Stimulated activated CD4-positive, alpha-beta T cell treated with anti-CD3 and anti-CD28 coated beads, Interleukin-4, amount 100 ng/mL, for 24 hours (primary cell): Measurements from ENCODE around the gene GLG1.
"Not testable (repeated sequence)": the region's sequence is repeated elsewhere in the genome, so short reads cannot be mapped to it uniquely, and the experiment has no call there.

Experiments
- DNase-seq: peaks from one replicate; pipeline ENCODE4 v3.0.0-alpha.2; 2020

GLG1 gene

GRCh38 chr16:74404148-74404933 is 202.6 kb downstream of the GLG1 start:
- DNase-seq: not testable (repeated sequence)

- not testable (repeated sequence) for DNase-seq
These were observed 206.7 kb downstream of the GLG1 start for GRCh38 chr16:74400238-74400637.

GRCh38 chr16:74398212-74398895 is 208.6 kb downstream of the GLG1 start:
- DNase-seq: not testable (repeated sequence)
